Heart left ventricle (tissue), 16 donors: ENCODE results near the gene XYLT2. TPM values are rescaled to one million over a fixed set of nuclear protein-coding genes. Genes with fewer than 3 reads are reported as not detected.

ENCODE experiments used
- ATAC-seq, 4 donors: fragments of 200-7000 bp; cut with Tn5 transposase; one replicate each; pipeline ENCODE4 v1.9.1; 2020 to 2022; ENCODE audit warnings: moderate library complexity in 4 of 4, mild to moderate bottlenecking in 3 of 4, moderate number of reproducible peaks in 1 of 4
- DNase-seq, 5 donors: peaks; one replicate each; pipeline ENCODE4 v3.0.0-alpha.2; 2020
- H3K27ac ChIP-seq, 12 donors: fragments of 200-600 bp; sonication (generic) in 4 of 12; one replicate each; pipeline versions ENCODE4 v1.5.0 to v1.8.0; 2016 to 2022; ENCODE audit warnings: mild to moderate bottlenecking in 2 of 12
- H3K27me3 ChIP-seq, 9 donors: fragments of 200-600 bp; sonication (generic) in 2 of 9; one replicate each; pipeline versions ENCODE4 v1.5.1 to v1.8.0; 2016 to 2022; ENCODE audit warnings: mild to moderate bottlenecking in 3 of 9
- H3K36me3 ChIP-seq, 9 donors: fragments of 200-600 bp; sonication (generic) in 2 of 9; one replicate each; pipeline versions ENCODE4 v1.5.0 to v1.8.0; 2018 to 2022; ENCODE audit warnings: mild to moderate bottlenecking in 2 of 9
- H3K4me1 ChIP-seq, 12 donors: fragments of 200-600 bp; sonication (generic) in 4 of 12; one replicate each; pipeline versions ENCODE4 v1.5.0 to v1.8.0; 2016 to 2022; ENCODE audit warnings: mild to moderate bottlenecking in 3 of 12
- H3K4me3 ChIP-seq, 12 donors: fragments of 200-600 bp; sonication (generic) in 4 of 12; one replicate each; pipeline versions ENCODE4 v1.5.0 to v1.8.0; 2017 to 2022; ENCODE audit warnings: mild to moderate bottlenecking in 9 of 12, moderate library complexity in 4 of 12
- H3K9me3 ChIP-seq, 12 donors: fragments of 200-600 bp; sonication (generic) in 4 of 12; one replicate each; pipeline versions ENCODE4 v1.5.0 to v1.8.0; 2016 to 2022; ENCODE audit warnings: mild to moderate bottlenecking in 1 of 12
- POLR2A ChIP-seq, 2 donors: fragments of 450-650 bp; IDR thresholded peaks; one replicate each; pipeline ENCODE4 v1.6.1; 2017; ENCODE audit warnings: antibody characterized with exemption in 2 of 2, mild to moderate bottlenecking in 2 of 2, moderate library complexity in 2 of 2
- WGBS, 4 donors: extraction: QIAGEN DNeasy Blood & Tissue Kit in 2 of 4; methylation state at CpG; one replicate each; pipeline versions ENCODE4 v1.1.5 to v1.1.7; 2013 to 2018; 5-methylcytosine and 5-hydroxymethylcytosine counted together
- intact Hi-C, 10 donors: fragments of 100-400 bp; cut with DNase I; formaldehyde crosslinking; loops; one replicate each; pipeline versions ENCODE4 v1.11.1 to v1.14.2; 2022
- polyA plus RNA-seq, 2 donors: library from polyadenylated mRNA; stranded (reverse); fragments of 200-250 nt; gene quantifications; one replicate each; pipeline ENCODE4 v1.2.3, GENCODE V29; 2013
- total RNA-seq, 9 donors: library from RNA; depleted of rRNA in 2 of 9; stranded (reverse); fragments of >200 nt in 2 of 9; fragmentation: NEBNext Ultra II Directional in 3 of 9; extraction: Animal tissue kit (Norgen Biotek cat#: 25700) in 3 of 9; gene quantifications; one replicate each; pipeline versions ENCODE4 v1.1.0 to v1.2.4, GENCODE V29; 2016 to 2023
- TF ChIP-seq, protein P1 (sequence below), 12 donors: fragments of 200-600 bp; sonication (generic) in 4 of 12; IDR thresholded peaks; one replicate each; pipeline versions ENCODE4 v1.5.0 to v1.8.0; 2018 to 2022; ENCODE audit warnings: antibody characterized with exemption in 12 of 12, mild to moderate bottlenecking in 5 of 12
- donor health status: ischemic (EF 13 %, LVEDD 7.1; RV severe dilation, severe dysfunction).
- donor health status: healthy with polysubstance abuse.
- donor health status: DM: no; HTN: yes; CAD: no.
- donor health status: DM: no; HTN: no; CAD: no.
- donor health status: ischemic (EF 25% LVEDD 6.9; RV normal size, moderate dysfunction).
- donor health status: ischemic (EF 25% LVEDD 5.7; RV mildly dilated, moderate dysfunction).
- donor health status: healthy.
- donor health status: DM: yes; HTN: yes; CAD: no.
- donor health status: ischemic (EF 35%, LVEDD 5.7; RV mildly dilated, moderate dysfunction).
- donor health status: nonischemic (EF 11% LVEDD 7.7; RV severe dilation, severe dysfunction).
- donor health status: DM: yes; HTN: yes; CAD: no.
- donor health status: PGD.
- donor health status: ischemic (EF 29% LVEDD 5.4; RV normal size, mild dysfunction).
- donor health status: nonischemic (EF 23%, LVEDD 6.1; RV moderate dilation, normal function).

Gene XYLT2
- total and polyA plus RNA-seq, 11 donors: 9.5 to 19.2 (median 13.3) TPM

DNA sequence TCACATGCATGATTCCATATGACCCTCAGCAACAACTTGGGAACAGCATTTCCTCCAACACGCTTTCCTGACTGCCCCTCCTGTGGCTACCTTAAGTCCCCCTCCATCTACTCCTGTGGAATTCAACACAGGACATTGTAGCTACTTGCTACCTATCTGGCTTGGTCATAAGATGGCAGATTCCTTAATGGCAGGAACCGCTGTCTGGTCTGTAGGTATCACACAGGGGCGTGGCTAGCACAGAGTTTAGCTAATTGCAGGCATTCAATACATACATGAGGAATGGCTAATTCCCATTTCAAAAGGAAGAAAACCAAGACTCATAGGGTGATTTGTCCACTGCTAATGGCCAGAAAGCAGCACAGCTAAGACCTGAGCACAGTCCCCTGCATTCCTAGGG lies 42.8 kb downstream of the XYLT2 start:
- peaks cover 3 to 100% (median 99%) of the 10 kb centered on the region in 9 donors for H3K36me3 ChIP-seq
- no peaks in the 10 kb centered on the region for H3K4me1 ChIP-seq
- intact Hi-C loops: no loop called here
- DNase-seq (no peak), ATAC-seq (no peak)
- no peaks in the 10 kb centered on the region for H3K9me3 ChIP-seq
- no peak for TF ChIP-seq POLR2A (IDR thresholded peaks at IDR 0.05)
- TF ChIP-seq, protein P1, sequence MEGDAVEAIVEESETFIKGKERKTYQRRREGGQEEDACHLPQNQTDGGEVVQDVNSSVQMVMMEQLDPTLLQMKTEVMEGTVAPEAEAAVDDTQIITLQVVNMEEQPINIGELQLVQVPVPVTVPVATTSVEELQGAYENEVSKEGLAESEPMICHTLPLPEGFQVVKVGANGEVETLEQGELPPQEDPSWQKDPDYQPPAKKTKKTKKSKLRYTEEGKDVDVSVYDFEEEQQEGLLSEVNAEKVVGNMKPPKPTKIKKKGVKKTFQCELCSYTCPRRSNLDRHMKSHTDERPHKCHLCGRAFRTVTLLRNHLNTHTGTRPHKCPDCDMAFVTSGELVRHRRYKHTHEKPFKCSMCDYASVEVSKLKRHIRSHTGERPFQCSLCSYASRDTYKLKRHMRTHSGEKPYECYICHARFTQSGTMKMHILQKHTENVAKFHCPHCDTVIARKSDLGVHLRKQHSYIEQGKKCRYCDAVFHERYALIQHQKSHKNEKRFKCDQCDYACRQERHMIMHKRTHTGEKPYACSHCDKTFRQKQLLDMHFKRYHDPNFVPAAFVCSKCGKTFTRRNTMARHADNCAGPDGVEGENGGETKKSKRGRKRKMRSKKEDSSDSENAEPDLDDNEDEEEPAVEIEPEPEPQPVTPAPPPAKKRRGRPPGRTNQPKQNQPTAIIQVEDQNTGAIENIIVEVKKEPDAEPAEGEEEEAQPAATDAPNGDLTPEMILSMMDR (IDR thresholded peaks at IDR 0.05): no peak
- no peak overlapping the region for H3K27ac ChIP-seq
- H3K27me3 ChIP-seq: no peaks in the 10 kb centered on the region
- no peak overlapping the region for H3K4me3 ChIP-seq
- WGBS, 4 donors: 94 to 98% (median 97%) methylated on average over 3 of the region's 3 CpGs

DNA sequence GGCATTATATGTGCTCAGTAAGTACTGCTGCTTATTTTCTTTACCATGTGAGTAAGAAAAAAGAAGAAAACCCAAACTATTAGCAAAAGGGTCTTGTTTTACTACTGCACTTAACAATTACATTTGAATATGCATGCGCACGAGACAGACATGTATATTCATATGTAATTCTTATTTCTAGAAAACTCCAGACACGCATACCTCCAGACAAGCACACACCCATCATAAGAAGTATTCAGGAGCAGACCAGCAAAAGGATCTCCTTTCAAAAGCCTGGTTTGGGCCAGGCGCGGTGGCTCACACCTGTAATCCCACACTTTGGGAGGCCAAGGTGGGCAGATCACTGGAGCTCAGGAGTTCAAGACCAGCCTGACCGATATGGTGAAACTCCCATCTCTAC lies 43.6 kb downstream of the XYLT2 start:
- TF ChIP-seq POLR2A (IDR thresholded peaks at IDR 0.05): no peak
- no peaks in the 10 kb centered on the region for H3K27me3 ChIP-seq
- H3K27ac ChIP-seq: no peak overlapping the region
- WGBS, 4 donors: 97 to 98% (median 98%) methylated on average over 6 of the region's 6 CpGs
- H3K4me3 ChIP-seq: no peak overlapping the region
- peaks cover 0 to 100% (median 99%) of the 10 kb centered on the region in 9 donors for H3K36me3 ChIP-seq
- no peak for DNase-seq
- no peak for ATAC-seq
- intact Hi-C loops: no loop called here
- peaks cover 0 to 2% (median 0%) of the 10 kb centered on the region in 12 donors for H3K4me1 ChIP-seq
- H3K9me3 ChIP-seq: no peaks in the 10 kb centered on the region

DNA sequence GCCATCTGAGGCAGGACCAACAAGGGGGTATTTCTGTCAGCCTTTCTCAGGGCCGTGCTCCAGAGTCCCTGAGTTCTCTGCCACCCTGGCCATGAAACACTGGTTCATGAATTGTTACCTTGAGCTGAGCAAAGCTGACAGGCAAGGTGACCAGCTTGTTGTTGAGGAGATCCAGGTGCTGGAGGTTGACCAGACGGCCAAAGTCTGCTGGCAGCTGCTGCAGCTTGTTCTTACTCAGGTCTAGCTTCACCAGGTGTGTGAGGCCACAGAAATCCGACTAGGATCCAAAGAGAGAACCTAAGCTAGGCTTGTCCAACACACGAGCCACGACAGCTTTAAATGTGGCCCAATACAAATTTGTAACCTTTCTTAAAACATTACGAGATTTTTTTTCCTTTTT lies 46.7 kb downstream of the XYLT2 start:
- WGBS, 4 donors: 86 to 94% (median 90%) methylated on average over 5 to 6 of the region's 6 CpGs
- intact Hi-C loops: no loop called here
- Histone ChIP-seq H3K9me3 (no peaks in the 10 kb centered on the region), H3K4me1 (peaks cover 0 to 26% (median 20%) of the 10 kb centered on the region in 12 donors), H3K36me3 (peaks cover 0 to 78% (median 71%) of the 10 kb centered on the region in 9 donors), H3K27me3 (no peaks in the 10 kb centered on the region), H3K4me3 (no peak overlapping the region), H3K27ac (no peak overlapping the region)
- ATAC-seq (no peak), DNase-seq (no peak)
- TF ChIP-seq, protein P1 (IDR thresholded peaks at IDR 0.05): no peak
- no peak for TF ChIP-seq POLR2A (IDR thresholded peaks at IDR 0.05)

DNA sequence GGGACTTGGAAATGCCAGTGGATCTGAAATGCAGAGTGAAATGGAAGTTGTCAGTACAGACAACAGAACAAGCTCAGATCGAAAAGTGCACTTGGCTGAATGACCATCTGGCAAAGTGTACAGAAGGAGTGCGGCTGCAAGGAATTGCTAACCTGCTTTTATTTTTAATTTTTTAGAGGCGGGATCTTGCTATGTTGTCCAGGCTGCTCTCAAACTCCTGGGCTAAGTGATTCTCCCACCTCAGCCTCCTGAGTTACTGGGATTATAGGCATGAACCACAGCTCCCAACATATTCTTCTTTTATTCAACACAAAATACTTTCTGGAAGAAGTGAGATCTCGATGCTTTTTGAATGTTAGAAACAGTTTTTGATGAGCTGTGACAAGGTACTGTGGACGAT lies 47.8 kb downstream of the XYLT2 start:
- no peaks in the 10 kb centered on the region for H3K9me3 ChIP-seq
- no peak for TF ChIP-seq POLR2A (IDR thresholded peaks at IDR 0.05)
- TF ChIP-seq, protein P1 (IDR thresholded peaks at IDR 0.05): no peak
- intact Hi-C loops: no loop called here
- no peaks in the 10 kb centered on the region for H3K27me3 ChIP-seq
- ATAC-seq (no peak), DNase-seq (no peak)
- H3K36me3 ChIP-seq: peaks cover 0 to 68% (median 60%) of the 10 kb centered on the region in 9 donors
- peaks cover 0 to 29% (median 20%) of the 10 kb centered on the region in 12 donors for H3K4me1 ChIP-seq
- H3K27ac ChIP-seq: no peak overlapping the region
- 85 to 96% (median 94%) methylated on average over 5 of the region's 5 CpGs for WGBS, 4 donors
- no peak overlapping the region for H3K4me3 ChIP-seq

DNA sequence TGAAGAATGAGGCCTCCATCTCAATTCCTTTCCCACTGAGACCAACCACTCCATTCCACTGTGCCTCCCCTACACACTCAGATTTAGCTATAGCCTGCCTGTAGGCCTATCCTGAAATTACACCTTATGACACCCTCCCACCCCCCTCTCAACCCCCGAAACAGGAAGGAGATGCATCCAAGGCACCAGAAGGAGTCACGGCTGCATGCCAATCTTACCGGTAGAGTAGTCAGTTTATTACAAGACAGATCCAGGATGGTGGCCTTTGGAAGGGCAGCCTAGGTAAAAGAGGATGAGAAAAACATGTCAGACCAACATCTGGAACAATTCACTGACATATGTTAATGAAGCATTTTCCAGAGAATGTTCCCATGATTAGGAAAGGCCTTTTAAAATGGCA lies 48.8 kb downstream of the XYLT2 start:
- DNase-seq (no peak), ATAC-seq (no peak)
- Histone ChIP-seq H3K27me3 (no peaks in the 10 kb centered on the region), H3K4me1 (peaks cover 0 to 29% (median 20%) of the 10 kb centered on the region in 12 donors), H3K9me3 (no peaks in the 10 kb centered on the region), H3K4me3 (peak overlapping the region in 1 of 12 donors; percentile 99), H3K27ac (no peak overlapping the region), H3K36me3 (peaks cover 0 to 58% (median 50%) of the 10 kb centered on the region in 9 donors)
- TF ChIP-seq, protein P1 (IDR thresholded peaks at IDR 0.05): no peak
- TF ChIP-seq POLR2A (IDR thresholded peaks at IDR 0.05): no peak
- intact Hi-C loops: loop anchor here in 1 of 10 donors (5.0 kb wide), 1 partner anchor 83 kb away; the partner anchor contains the start of gene RSAD1
- 17 to 36% (median 27%) methylated on average over 3 of the region's 3 CpGs for WGBS, 4 donors
